ENCODE results near the gene OLIG1.

DNA sequence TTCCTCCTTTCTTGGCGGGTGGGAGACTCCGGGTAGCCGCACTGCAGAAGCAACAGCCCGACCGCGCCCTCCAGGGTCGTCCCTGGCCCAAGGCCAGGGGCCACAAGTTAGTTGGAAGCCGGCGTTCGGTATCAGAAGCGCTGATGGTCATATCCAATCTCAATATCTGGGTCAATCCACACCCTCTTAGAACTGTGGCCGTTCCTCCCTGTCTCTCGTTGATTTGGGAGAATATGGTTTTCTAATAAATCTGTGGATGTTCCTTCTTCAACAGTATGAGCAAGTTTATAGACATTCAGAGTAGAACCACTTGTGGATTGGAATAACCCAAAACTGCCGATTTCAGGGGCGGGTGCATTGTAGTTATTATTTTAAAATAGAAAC, 41.7 kb upstream of the OLIG1 start:
- TF ChIP-seq POLR2AphosphoS5 (IDR thresholded peaks at IDR 0.05) = no peak
- TF ChIP-seq, protein P1, sequence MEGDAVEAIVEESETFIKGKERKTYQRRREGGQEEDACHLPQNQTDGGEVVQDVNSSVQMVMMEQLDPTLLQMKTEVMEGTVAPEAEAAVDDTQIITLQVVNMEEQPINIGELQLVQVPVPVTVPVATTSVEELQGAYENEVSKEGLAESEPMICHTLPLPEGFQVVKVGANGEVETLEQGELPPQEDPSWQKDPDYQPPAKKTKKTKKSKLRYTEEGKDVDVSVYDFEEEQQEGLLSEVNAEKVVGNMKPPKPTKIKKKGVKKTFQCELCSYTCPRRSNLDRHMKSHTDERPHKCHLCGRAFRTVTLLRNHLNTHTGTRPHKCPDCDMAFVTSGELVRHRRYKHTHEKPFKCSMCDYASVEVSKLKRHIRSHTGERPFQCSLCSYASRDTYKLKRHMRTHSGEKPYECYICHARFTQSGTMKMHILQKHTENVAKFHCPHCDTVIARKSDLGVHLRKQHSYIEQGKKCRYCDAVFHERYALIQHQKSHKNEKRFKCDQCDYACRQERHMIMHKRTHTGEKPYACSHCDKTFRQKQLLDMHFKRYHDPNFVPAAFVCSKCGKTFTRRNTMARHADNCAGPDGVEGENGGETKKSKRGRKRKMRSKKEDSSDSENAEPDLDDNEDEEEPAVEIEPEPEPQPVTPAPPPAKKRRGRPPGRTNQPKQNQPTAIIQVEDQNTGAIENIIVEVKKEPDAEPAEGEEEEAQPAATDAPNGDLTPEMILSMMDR (IDR thresholded peaks at IDR 0.05) = no peak
